Prostate gland (tissue), 2 donors: Measurements from ENCODE around the gene MT1H. TPM values are rescaled to one million over a fixed set of nuclear protein-coding genes. Genes with fewer than 3 reads are reported as not detected.

Source experiments
- DNase-seq: peaks from one replicate; pipeline ENCODE4 v3.0.0-alpha.2; 2019; ENCODE audit warnings: low spot score
- H3K27ac ChIP-seq, 2 donors: fragments of 200-600 bp; sonication (generic); 2 replicates each; pipeline ENCODE4 v1.5.1; 2017 to 2019
- H3K27me3 ChIP-seq: fragments of 200-600 bp; sonication (generic); replicated peaks from 2 replicates; pipeline ENCODE4 v1.5.1; 2019; ENCODE audit not compliant: insufficient read depth
- H3K36me3 ChIP-seq, 2 donors: fragments of 200-600 bp; sonication (generic); 1 replicate in 1 of 2; 2 replicates in 1 of 2; pipeline versions ENCODE4 v1.5.1 to v1.8.1; 2017 to 2019
- H3K4me1 ChIP-seq: fragments of 200-600 bp; sonication (generic); replicated peaks from 2 replicates; pipeline ENCODE4 v1.5.1; 2019
- H3K4me3 ChIP-seq, 2 donors: fragments of 200-600 bp; sonication (generic); 2 replicates each; pipeline ENCODE4 v1.5.1; 2017 to 2019
- H3K9me3 ChIP-seq: fragments of 200-600 bp; sonication (generic); 2 replicates; pipeline ENCODE4 v1.5.1; 2017
- CTCF ChIP-seq, 4 experiments: fragments of 200-600 bp in 2 of 4; fragments of 450-650 bp in 2 of 4; sonication (generic) in 2 of 4; IDR thresholded peaks; 1 replicate in 3 of 4; 2 replicates in 1 of 4; pipeline ENCODE4 v1.5.1; 2016 to 2019; ENCODE audit warnings: antibody characterized with exemption in 4 of 4, mild to moderate bottlenecking in 2 of 4, moderate library complexity in 2 of 4
- POLR2A ChIP-seq: fragments of 450-650 bp; IDR thresholded peaks from one replicate; pipeline ENCODE4 v1.6.1; 2016; ENCODE audit warnings: antibody characterized with exemption, mild to moderate bottlenecking
- POLR2AphosphoS5 ChIP-seq: sonication (generic); formaldehyde crosslinking; IDR thresholded peaks from one replicate; pipeline ENCODE4 v1.6.1; 2017; ENCODE audit warnings: antibody characterized with exemption
- WGBS: methylation state at CpG from one replicate; pipeline ENCODE4 v1.1.5; 2018; 5-methylcytosine and 5-hydroxymethylcytosine counted together
- intact Hi-C: fragments of 100-400 bp; cut with DNase I; formaldehyde crosslinking; loops from one replicate; pipeline ENCODE4 v1.14.2; 2022
- total RNA-seq, 2 donors: library from RNA; depleted of rRNA; stranded (reverse); fragments of >200 nt; gene quantifications; one replicate each; pipeline ENCODE4 v1.1.0, GENCODE V29; 2016

Gene MT1H
- total RNA-seq, 2 donors from 2014 or later = 10.5 TPM; not detected in 1

DNA sequence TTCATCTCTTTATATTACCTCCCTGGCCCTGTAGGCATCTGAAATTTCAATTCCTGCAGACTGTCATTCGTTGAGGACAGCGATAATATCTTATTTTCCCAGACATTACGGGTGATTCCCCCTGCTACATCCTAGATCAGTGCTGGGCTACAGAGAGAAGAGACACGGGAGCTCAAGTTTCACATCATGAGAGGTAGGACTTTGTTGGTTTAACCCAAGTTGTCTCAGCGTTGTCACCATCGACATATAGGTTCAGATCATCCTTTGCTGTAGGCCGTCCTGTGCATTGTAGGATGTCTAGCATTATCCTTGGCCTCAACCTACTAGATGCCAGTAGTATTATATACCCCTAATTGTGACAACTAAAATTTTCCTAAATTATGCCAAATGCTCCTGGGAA lies 31.9 kb downstream of the MT1H start:
- H3K36me3 ChIP-seq = no peaks in the 10 kb centered on the region
- H3K9me3 ChIP-seq = no peaks in the 10 kb centered on the region
- H3K4me3 ChIP-seq = no peak overlapping the region
- H3K4me1 ChIP-seq = no peaks in the 10 kb centered on the region
- DNase-seq = no peak
- TF ChIP-seq POLR2A = no peak
- no peak for TF ChIP-seq CTCF (IDR thresholded peaks at IDR 0.05)
- TF ChIP-seq POLR2AphosphoS5 = no peak
- intact Hi-C loops = loop anchor here (2.0 to 5.0 kb wide), 3 partner anchors 27 to 187 kb away; no protein-coding TSS in a partner anchor
- WGBS = 84% methylated on average over 7 of the region's 7 CpGs
- H3K27me3 ChIP-seq = no peaks in the 10 kb centered on the region
- no peak overlapping the region for H3K27ac ChIP-seq

GRCh38 chr16:56702836-56703235 lies 33.2 kb downstream of the MT1H start:
- no peak for TF ChIP-seq CTCF (IDR thresholded peaks at IDR 0.05)
- TF ChIP-seq POLR2A = no peak
- no peak for TF ChIP-seq POLR2AphosphoS5
- no peaks in the 10 kb centered on the region for H3K36me3 ChIP-seq
- intact Hi-C loops = loop anchor here (5.0 kb wide), 1 partner anchor 101 kb away; no protein-coding TSS in a partner anchor
- H3K9me3 ChIP-seq = no peaks in the 10 kb centered on the region
- no peak for DNase-seq
- H3K4me3 ChIP-seq = no peak overlapping the region
- no peaks in the 10 kb centered on the region for H3K27me3 ChIP-seq
- no peaks in the 10 kb centered on the region for H3K4me1 ChIP-seq
- 95% methylated on average over 5 of the region's 5 CpGs for WGBS
- no peak overlapping the region for H3K27ac ChIP-seq

GRCh38 chr16:56708525-56709442 lies 39.2 kb downstream of the MT1H start:
- H3K4me1 ChIP-seq = no peaks in the 10 kb centered on the region
- DNase-seq = no peak
- H3K4me3 ChIP-seq = no peak overlapping the region
- no peak overlapping the region for H3K27ac ChIP-seq
- intact Hi-C loops = no loop called here
- H3K27me3 ChIP-seq = no peaks in the 10 kb centered on the region
- TF ChIP-seq POLR2AphosphoS5 (no peak), CTCF (IDR thresholded peaks at IDR 0.05) (no peak), POLR2A (no peak)
- H3K9me3 ChIP-seq = no peaks in the 10 kb centered on the region
- WGBS = 53% methylated on average over 13 of the region's 13 CpGs
- H3K36me3 ChIP-seq = no peaks in the 10 kb centered on the region

DNA sequence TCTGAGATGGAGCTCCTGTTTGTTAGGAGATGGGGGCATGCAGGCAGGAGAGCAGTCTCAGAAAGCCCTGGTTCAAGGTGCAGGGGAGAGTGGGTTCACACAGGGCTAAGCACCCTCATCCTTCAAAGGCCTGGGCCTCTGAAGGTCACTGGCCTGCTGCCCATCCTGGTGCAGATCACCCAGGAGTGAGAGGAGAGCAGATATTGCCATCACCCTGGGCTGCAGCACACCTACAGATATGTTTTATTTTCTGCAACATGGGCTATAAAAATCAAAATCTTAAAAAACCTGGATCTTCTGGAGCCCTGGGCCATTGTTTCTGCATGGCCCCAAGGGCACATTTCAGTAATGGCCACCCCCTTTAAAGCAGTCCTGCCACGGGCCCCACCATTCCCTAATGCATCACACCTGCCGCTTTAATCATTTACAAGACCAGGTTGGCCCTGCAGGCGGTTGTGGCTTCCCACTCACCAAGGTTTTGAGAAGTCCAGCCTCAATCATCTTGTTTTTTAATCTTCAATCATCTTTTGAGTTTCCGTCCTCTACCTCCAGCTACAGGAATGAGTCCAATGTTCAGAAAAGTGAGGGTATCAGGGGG lies 39.9 kb downstream of the MT1H start:
- no peak for DNase-seq
- 93% methylated on average over 4 of the region's 4 CpGs for WGBS
- TF ChIP-seq POLR2A = no peak
- TF ChIP-seq POLR2AphosphoS5 = no peak
- no peak for TF ChIP-seq CTCF (IDR thresholded peaks at IDR 0.05)
- intact Hi-C loops = no loop called here
- Histone ChIP-seq H3K27me3 (no peaks in the 10 kb centered on the region), H3K9me3 (no peaks in the 10 kb centered on the region), H3K4me3 (no peak overlapping the region), H3K4me1 (no peaks in the 10 kb centered on the region), H3K27ac (no peak overlapping the region), H3K36me3 (no peaks in the 10 kb centered on the region)
